Upper lobe of right lung (tissue), 1 donor: ENCODE results near the gene HLA-C. TPM values are rescaled to one million over a fixed set of nuclear protein-coding genes. Genes with fewer than 3 reads are reported as not detected.

Experiments used
- ATAC-seq: fragments of 200-7000 bp; cut with Tn5 transposase; one replicate; pipeline ENCODE4 v1.9.1; 2020; ENCODE audit warnings: mild to moderate bottlenecking, moderate library complexity
- DNase-seq: peaks from one replicate; pipeline ENCODE4 v3.0.0-alpha.2; 2020
- H3K27ac ChIP-seq: fragments of 200-600 bp; one replicate; pipeline ENCODE4 v1.8.0; 2022
- H3K27me3 ChIP-seq: fragments of 200-600 bp; one replicate; pipeline ENCODE4 v1.8.0; 2022; ENCODE audit warnings: mild to moderate bottlenecking
- H3K36me3 ChIP-seq: fragments of 200-600 bp; one replicate; pipeline ENCODE4 v1.8.0; 2022
- H3K4me1 ChIP-seq: fragments of 200-600 bp; one replicate; pipeline ENCODE4 v1.8.0; 2022
- H3K4me3 ChIP-seq: fragments of 200-600 bp; one replicate; pipeline ENCODE4 v1.8.0; 2022; ENCODE audit warnings: mild to moderate bottlenecking
- H3K9me3 ChIP-seq: fragments of 200-600 bp; one replicate; pipeline ENCODE4 v1.8.0; 2022
- CTCF ChIP-seq: fragments of 200-600 bp; IDR thresholded peaks from one replicate; pipeline ENCODE4 v1.8.0; 2022; ENCODE audit warnings: antibody characterized with exemption
- intact Hi-C: fragments of 100-400 bp; cut with DNase I; formaldehyde crosslinking; loops from one replicate; pipeline ENCODE4 v1.11.0; 2022
- long read RNA-seq: library from polyadenylated mRNA; unstranded; transcript quantifications from one replicate; pipeline ENCODE4 v2.0.0, GENCODE V29; 2021
- total RNA-seq: library from RNA; stranded (reverse); fragmentation: NEBNext Ultra II Directional; extraction: Animal tissue kit (Norgen Biotek cat#: 25700); gene quantifications from one replicate; pipeline ENCODE4 v1.2.1, GENCODE V29; 2021
- donor health status: DM: no; HTN: yes; CAD: no; lungs with severe emphysema.

The HLA-C gene
- 1,073 TPM for total RNA-seq
- long read RNA-seq, transcript HLA-C-208 (6 exons, 1,880 nt) = minor isoform, 137 of 3,753 reads
- long read RNA-seq, transcript HLA-C-203 (8 exons, 1,554 nt) = minor isoform, 137 of 3,753 reads
- long read RNA-seq, transcript HLA-C-201 (8 exons, 1,536 nt) = major isoform, 3,053 of 3,753 reads
- long read RNA-seq, transcript HLA-C-205 (2 exons, 754 nt) = minor isoform, 6 of 3,753 reads
- long read RNA-seq, partial matches to known transcripts = 230 of 3,753 reads
- long read RNA-seq, other reads (novel, unspliced or antisense) = 190 of 3,753 reads

- H3K27ac ChIP-seq = peak within 1 kb of the TSS; percentile 96
- peak; percentile 96 for ATAC-seq
- H3K4me1 ChIP-seq = peaks cover 5% of the 10 kb centered on the region
- no peaks in the 10 kb centered on the region for H3K9me3 ChIP-seq
- H3K4me3 ChIP-seq = peak within 1 kb of the TSS; percentile 66
- DNase-seq = peak; percentile 88
- TF ChIP-seq CTCF = no peak
- H3K27me3 ChIP-seq = no peaks in the 10 kb centered on the region
- intact Hi-C loops = no loop called here
- H3K36me3 ChIP-seq = peaks cover 9% of the 10 kb centered on the region
Measured at GRCh38 chr6:31271641-31272357, at the start of gene HLA-C. HLA-C (minus strand) TSS chr6:31272092; CDS start chr6:31272071, 21 bp downstream.

- ATAC-seq (no peak), DNase-seq (no peak)
- no peak for TF ChIP-seq CTCF
- Histone ChIP-seq H3K36me3 (no peaks in the 10 kb centered on the region), H3K4me1 (no peaks in the 10 kb centered on the region), H3K4me3 (no peak overlapping the region), H3K27ac (no peak overlapping the region), H3K27me3 (no peaks in the 10 kb centered on the region), H3K9me3 (no peaks in the 10 kb centered on the region)
- intact Hi-C loops = no loop called here
Measured at GRCh38 chr6:31321005-31321707, 49.3 kb upstream of the HLA-C start.

DNA sequence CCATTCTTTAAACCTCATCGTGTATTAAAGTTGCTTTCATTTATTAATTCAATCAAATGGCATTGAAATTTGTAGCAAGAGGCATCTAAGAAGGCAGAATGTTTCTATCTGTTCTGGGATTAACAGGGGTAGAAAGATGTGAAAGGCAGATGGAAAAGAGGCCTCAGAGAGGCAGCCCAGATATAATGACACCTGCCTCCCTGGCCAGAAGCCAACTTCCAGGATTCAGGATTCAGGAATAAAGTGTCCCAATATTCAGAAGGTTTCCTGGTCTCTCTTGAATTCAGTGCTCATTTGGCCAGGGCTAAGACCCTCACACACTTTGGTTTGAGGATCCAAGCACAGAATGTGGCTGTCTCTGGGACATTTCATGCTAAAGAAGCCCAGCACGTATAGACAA is 45.1 kb upstream of the HLA-C start:
- no peak for DNase-seq
- H3K9me3 ChIP-seq = no peaks in the 10 kb centered on the region
- no peaks in the 10 kb centered on the region for H3K4me1 ChIP-seq
- ATAC-seq = no peak
- TF ChIP-seq CTCF = no peak
- H3K4me3 ChIP-seq = no peak overlapping the region
- no peak overlapping the region for H3K27ac ChIP-seq
- no peaks in the 10 kb centered on the region for H3K36me3 ChIP-seq
- no peaks in the 10 kb centered on the region for H3K27me3 ChIP-seq
- intact Hi-C loops = no loop called here

GRCh38 chr6:31309641-31310040 is 37.7 kb upstream of the HLA-C start:
- no peak for ATAC-seq
- intact Hi-C loops = no loop called here

DNA sequence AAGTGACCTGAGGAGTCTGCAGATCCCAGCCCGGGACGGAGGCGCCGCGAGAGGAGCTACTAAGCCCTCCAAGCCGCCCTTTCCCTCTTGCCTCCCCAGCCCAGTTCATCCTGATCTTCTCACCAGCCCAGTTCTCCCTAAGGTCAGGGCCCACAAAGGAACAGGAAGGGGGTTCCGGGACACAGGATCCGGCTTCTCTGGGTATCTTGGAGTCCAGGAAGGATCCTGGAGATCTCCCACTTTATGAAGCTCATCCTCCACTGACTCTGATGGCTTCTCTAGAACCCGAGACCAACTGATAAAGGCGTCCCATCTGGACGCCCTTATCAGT is 36.9 kb upstream of the HLA-C start:
- H3K9me3 ChIP-seq = no peaks in the 10 kb centered on the region
- DNase-seq = no peak
- H3K27ac ChIP-seq = peak overlapping the region; percentile 36
- intact Hi-C loops = no loop called here
- peak overlapping the region; percentile 56 for H3K4me3 ChIP-seq
- peaks cover 23% of the 10 kb centered on the region for H3K27me3 ChIP-seq
- no peaks in the 10 kb centered on the region for H3K36me3 ChIP-seq
- no peak for TF ChIP-seq CTCF
- H3K4me1 ChIP-seq = peaks cover 16% of the 10 kb centered on the region
- ATAC-seq = no peak

More at GRCh38 chr6:31309641-31310040, 37.7 kb upstream of the HLA-C start:
- no peak for TF ChIP-seq CTCF
- Histone ChIP-seq H3K36me3 (no peaks in the 10 kb centered on the region), H3K9me3 (no peaks in the 10 kb centered on the region), H3K4me3 (no peak overlapping the region), H3K4me1 (peaks cover 16% of the 10 kb centered on the region), H3K27me3 (peaks cover 23% of the 10 kb centered on the region), H3K27ac (no peak overlapping the region)
- DNase-seq = no peak
